Lung (tissue), 12 donors: ENCODE data around the gene XYLT1. TPM values are rescaled to one million over a fixed set of nuclear protein-coding genes. Genes with fewer than 3 reads are reported as not detected.

ENCODE experiments used
- ATAC-seq: fragments of 200-7000 bp; cut with Tn5 transposase; one replicate; pipeline ENCODE4 v1.9.1; 2020; ENCODE audit warnings: moderate number of reproducible peaks; ENCODE audit not compliant: insufficient read depth, low FRiP score
- DNase-seq, 3 donors: peaks; one replicate each; pipeline ENCODE4 v3.0.0-alpha.2; 2013 to 2017
- H3K27ac ChIP-seq, 2 donors: one replicate each; pipeline ENCODE4 v1.5.1; 2013; ENCODE audit warnings: mild to moderate bottlenecking in 2 of 2, moderate library complexity in 2 of 2, control low read depth in 1 of 2, inconsistent platforms in 1 of 2, low read depth in 1 of 2, low read length in 1 of 2
- H3K27me3 ChIP-seq, 3 donors: one replicate each; pipeline ENCODE4 v1.5.1; 2013; ENCODE audit warnings: low read length in 2 of 3; ENCODE audit not compliant: control insufficient read depth in 3 of 3, insufficient read depth in 3 of 3
- H3K36me3 ChIP-seq, 4 donors: one replicate each; pipeline ENCODE4 v1.5.1; 2013; ENCODE audit warnings: low read length in 4 of 4, mild to moderate bottlenecking in 1 of 4, moderate library complexity in 1 of 4; ENCODE audit not compliant: control insufficient read depth in 4 of 4, insufficient read depth in 4 of 4
- H3K4me1 ChIP-seq, 5 donors: one replicate each; pipeline ENCODE4 v1.5.1; 2013; ENCODE audit warnings: low read length in 5 of 5, mild to moderate bottlenecking in 2 of 5, moderate library complexity in 1 of 5; ENCODE audit not compliant: control insufficient read depth in 5 of 5, insufficient read depth in 5 of 5
- H3K4me3 ChIP-seq: one replicate; pipeline ENCODE4 v1.5.1; 2013; ENCODE audit warnings: mild to moderate bottlenecking, control low read depth, moderate library complexity
- H3K9ac ChIP-seq, 2 donors: one replicate each; pipeline ENCODE4 v1.5.1; 2013; ENCODE audit warnings: low read length in 2 of 2, control low read depth in 1 of 2; ENCODE audit not compliant: insufficient read depth in 1 of 2
- H3K9me3 ChIP-seq, 4 donors: one replicate each; pipeline ENCODE4 v1.5.1; 2013; ENCODE audit warnings: low read length in 3 of 4, mild to moderate bottlenecking in 1 of 4, moderate library complexity in 1 of 4; ENCODE audit not compliant: control insufficient read depth in 4 of 4, insufficient read depth in 3 of 4
- CTCF ChIP-seq: IDR thresholded peaks from 2 replicates; pipeline ENCODE4 v1.5.1; 2012; ENCODE audit warnings: mild to moderate bottlenecking; ENCODE audit errors: control extremely low read depth, extremely low read depth
- WGBS, 2 donors: extraction: QIAGEN DNeasy Blood & Tissue Kit; methylation state at CpG; one replicate each; pipeline ENCODE4 v1.1.7; 2013; 5-methylcytosine and 5-hydroxymethylcytosine counted together
- polyA plus RNA-seq, 2 donors: library from polyadenylated mRNA; stranded (reverse); fragments of 200-250 nt; gene quantifications; one replicate each; pipeline ENCODE4 v1.2.1, GENCODE V29; 2013
- total RNA-seq, 2 donors: library from RNA; depleted of rRNA in 1 of 2; stranded (reverse); fragments of >200 nt in 1 of 2; gene quantifications; one replicate each; pipeline ENCODE4 v1.2.1, GENCODE V29; 2014 to 2021
- donor health status: control.
- donor health status: control.
- donor health status: Bipolar disorder and iron deficiency.
- donor health status: healthy.
- donor health status: DM: yes; HTN: yes; CAD: no.

XYLT1 gene
- total and polyA plus RNA-seq, 4 donors, result 1.4 to 11.5 (median 6.9) TPM

- TF ChIP-seq CTCF, result no peak
- WGBS, 2 donors, result 68 to 74% methylated on average over 4 of the region's 4 CpGs
- Histone ChIP-seq H3K4me3 (no peak overlapping the region), H3K9me3 (no peaks in the 10 kb centered on the region), H3K27me3 (no peaks in the 10 kb centered on the region), H3K9ac (no peak overlapping the region), H3K36me3 (no peaks in the 10 kb centered on the region), H3K27ac (no peak overlapping the region), H3K4me1 (peaks cover 0 to 19% (median 8%) of the 10 kb centered on the region in 5 donors)
- peak in 1 of 3 donors; percentile 21 for DNase-seq
- ATAC-seq, result no peak
Measured at GRCh38 chr16:17273142-17273561, 197.6 kb downstream of the XYLT1 start.

DNA sequence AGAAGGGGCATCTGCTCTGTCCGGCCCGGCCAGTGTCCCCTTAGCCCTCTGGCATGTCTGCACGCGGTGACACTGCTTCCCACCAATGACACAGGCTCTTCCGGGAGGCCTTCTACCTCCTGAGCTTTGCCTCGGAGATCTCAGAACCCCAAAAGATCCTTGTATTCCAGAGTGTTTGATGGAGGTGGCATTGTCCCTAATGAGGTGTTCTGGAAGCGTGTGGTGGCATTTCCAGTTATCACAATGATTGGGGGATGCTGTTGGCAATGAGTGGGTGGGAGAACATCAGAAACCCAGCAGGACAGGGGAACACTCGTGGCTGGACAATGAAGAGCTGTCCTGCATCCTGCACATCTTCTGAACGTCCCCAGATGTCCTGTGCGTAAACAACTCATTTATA is 198.0 kb downstream of the XYLT1 start:
- DNase-seq, result no peak
- H3K4me1 ChIP-seq, result peaks cover 0 to 19% (median 8%) of the 10 kb centered on the region in 5 donors
- TF ChIP-seq CTCF, result no peak
- 87 to 93% methylated on average over 10 of the region's 10 CpGs for WGBS, 2 donors
- no peak overlapping the region for H3K4me3 ChIP-seq
- no peaks in the 10 kb centered on the region for H3K27me3 ChIP-seq
- no peaks in the 10 kb centered on the region for H3K9me3 ChIP-seq
- ATAC-seq, result no peak
- H3K9ac ChIP-seq, result no peak overlapping the region
- no peaks in the 10 kb centered on the region for H3K36me3 ChIP-seq
- no peak overlapping the region for H3K27ac ChIP-seq

DNA sequence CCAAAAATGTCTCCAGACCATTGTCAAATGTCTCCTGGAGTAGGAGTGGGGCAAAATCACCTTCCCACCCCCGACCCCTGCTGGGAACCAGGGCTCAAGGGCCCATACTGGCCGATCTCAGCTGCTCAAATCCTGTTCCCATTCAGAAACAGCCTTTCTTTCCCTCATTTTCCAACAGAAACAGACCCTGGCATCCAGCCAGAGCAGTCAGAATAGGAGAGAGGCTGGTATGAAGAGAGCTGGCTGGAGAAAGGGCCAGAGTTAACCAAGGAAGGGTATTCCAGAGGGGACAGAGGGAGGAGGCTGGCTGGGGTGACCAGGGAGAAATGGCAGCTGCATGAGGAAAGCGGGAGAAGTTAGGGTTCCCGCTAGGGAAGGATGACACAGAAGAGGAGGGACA is 199.1 kb downstream of the XYLT1 start:
- 80 to 84% methylated on average over 4 of the region's 4 CpGs for WGBS, 2 donors
- H3K27ac ChIP-seq, result no peak overlapping the region
- ATAC-seq (no peak), DNase-seq (peak; percentile 79 to 89 (median 88))
- peaks cover 0 to 19% (median 8%) of the 10 kb centered on the region in 5 donors for H3K4me1 ChIP-seq
- H3K9me3 ChIP-seq, result no peaks in the 10 kb centered on the region
- TF ChIP-seq CTCF, result no peak
- no peaks in the 10 kb centered on the region for H3K27me3 ChIP-seq
- no peaks in the 10 kb centered on the region for H3K36me3 ChIP-seq
- no peak overlapping the region for H3K9ac ChIP-seq
- no peak overlapping the region for H3K4me3 ChIP-seq

- DNase-seq (peak in 1 of 3 donors; percentile 11), ATAC-seq (no peak)
- Histone ChIP-seq H3K4me3 (no peak overlapping the region), H3K9ac (no peak overlapping the region), H3K27me3 (no peaks in the 10 kb centered on the region), H3K9me3 (no peaks in the 10 kb centered on the region), H3K36me3 (no peaks in the 10 kb centered on the region), H3K27ac (no peak overlapping the region), H3K4me1 (peaks cover 0 to 19% (median 6%) of the 10 kb centered on the region in 5 donors)
- TF ChIP-seq CTCF, result no peak
- WGBS, 2 donors, result 76 to 86% methylated on average over 6 of the region's 6 CpGs
Measured at GRCh38 chr16:17270683-17271109, 200.1 kb downstream of the XYLT1 start.
